GM12874 (cell line): ENCODE results near the gene SLC39A8.

Experiments
- CTCF ChIP-seq: IDR thresholded peaks from 2 replicates; pipeline ENCODE4 v1.5.1; 2011; ENCODE audit warnings: low read depth, mild to moderate bottlenecking, control low read depth, low read length, moderate library complexity; ENCODE audit not compliant: insufficient read depth

Gene SLC39A8

GRCh38 chr4:102344954-102345794 is at the start of gene SLC39A8:
Gene SLC39A8 (minus strand): TSS chr4:102345482. CDS start chr4:102344662, 820 bp downstream.
- TF ChIP-seq CTCF, result peak; percentile 85

- TF ChIP-seq CTCF, result no peak
Observed at GRCh38 chr4:102392033-102392744, 46.9 kb upstream of the SLC39A8 start.

- TF ChIP-seq CTCF, result no peak
Observed at GRCh38 chr4:102390438-102390837, 45.2 kb upstream of the SLC39A8 start.

- no peak for TF ChIP-seq CTCF
Observed at GRCh38 chr4:102388611-102389010, 43.3 kb upstream of the SLC39A8 start.

GRCh38 chr4:102387552-102388150 is 42.4 kb upstream of the SLC39A8 start:
- TF ChIP-seq CTCF, result no peak

- no peak for TF ChIP-seq CTCF
Observed at GRCh38 chr4:102386966-102387365, 41.7 kb upstream of the SLC39A8 start.

GRCh38 chr4:102362922-102363432 is 17.7 kb upstream of the SLC39A8 start:
- no peak for TF ChIP-seq CTCF
